NCI-H1092 (cell line): ENCODE data around the gene CAMTA2.
"Not testable (repeated sequence)": the region's sequence is repeated elsewhere in the genome, so short reads cannot be mapped to it uniquely, and the experiment has no call there.

Source experiments
- DNase-seq: peaks from one replicate; lab custom pipeline; 2025; lab: John Stamatoyannopoulos, UW

Gene CAMTA2

DNA sequence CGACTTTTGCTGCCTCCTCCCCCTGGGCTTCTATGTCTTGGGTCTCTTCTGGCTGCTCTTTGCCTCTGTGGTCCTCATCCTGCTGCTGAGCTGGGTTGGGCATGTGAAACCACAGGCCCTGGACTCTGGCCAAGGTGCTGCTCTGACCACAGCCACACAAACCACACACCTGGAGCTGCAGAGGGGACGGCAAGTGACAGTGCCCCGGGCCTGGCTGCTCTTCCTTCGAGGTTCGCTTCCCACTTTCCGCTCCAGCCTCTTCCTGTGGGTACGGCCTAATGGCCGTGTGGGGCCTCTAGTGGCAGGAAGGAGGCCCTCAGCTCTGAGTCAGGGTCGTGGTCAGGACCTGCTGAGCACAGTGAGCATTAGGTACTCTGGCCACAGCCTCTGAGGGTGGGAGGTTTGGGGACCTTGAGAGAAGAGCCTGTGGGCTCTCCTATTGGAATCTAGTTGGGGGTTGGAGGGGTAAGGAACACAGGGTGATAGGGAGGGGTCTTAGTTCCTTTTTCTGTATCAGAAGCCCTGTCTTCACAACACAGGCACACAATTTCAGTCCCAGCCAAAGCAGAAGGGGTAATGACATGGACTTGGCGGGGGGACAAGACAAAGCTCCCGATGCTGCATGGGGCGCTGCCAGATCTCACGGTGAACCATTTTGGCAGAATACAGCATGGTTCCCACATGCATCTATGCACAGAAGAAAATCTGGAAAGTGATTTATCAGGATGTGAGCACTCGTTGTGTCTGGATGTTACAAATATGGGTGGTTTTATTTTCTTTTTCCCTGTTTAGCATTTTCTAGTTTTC lies 53.1 kb downstream of the CAMTA2 start:
- no peak for DNase-seq

DNA sequence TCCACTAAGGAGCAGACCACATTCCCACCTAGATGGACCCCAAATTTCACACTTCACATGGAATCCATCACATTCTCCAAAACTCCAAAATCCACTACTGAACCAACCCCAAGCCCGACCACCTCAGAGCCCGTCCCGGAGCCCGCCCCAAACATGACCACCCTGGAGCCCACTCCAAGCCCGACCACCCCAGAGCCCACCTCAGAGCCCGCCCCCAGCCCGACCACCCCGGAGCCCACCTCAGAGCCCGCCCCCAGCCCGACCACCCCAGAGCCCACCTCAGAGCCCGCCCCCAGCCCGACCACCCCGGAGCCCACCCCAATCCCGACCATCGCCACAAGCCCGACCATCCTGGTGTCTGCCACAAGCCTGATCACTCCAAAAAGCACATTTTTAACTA lies 53.8 kb downstream of the CAMTA2 start:
- no peak for DNase-seq

DNA sequence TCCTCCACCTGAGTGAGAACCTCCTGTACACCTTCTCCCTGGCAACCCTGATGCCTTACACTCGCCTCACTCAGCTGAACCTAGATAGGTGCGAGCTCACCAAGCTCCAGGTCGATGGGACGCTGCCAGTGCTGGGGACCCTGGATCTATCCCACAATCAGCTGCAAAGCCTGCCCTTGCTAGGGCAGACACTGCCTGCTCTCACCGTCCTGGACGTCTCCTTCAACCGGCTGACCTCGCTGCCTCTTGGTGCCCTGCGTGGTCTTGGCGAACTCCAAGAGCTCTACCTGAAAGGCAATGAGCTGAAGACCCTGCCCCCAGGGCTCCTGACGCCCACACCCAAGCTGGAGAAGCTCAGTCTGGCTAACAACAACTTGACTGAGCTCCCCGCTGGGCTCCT lies 54.7 kb downstream of the CAMTA2 start:
- no peak for DNase-seq

DNA sequence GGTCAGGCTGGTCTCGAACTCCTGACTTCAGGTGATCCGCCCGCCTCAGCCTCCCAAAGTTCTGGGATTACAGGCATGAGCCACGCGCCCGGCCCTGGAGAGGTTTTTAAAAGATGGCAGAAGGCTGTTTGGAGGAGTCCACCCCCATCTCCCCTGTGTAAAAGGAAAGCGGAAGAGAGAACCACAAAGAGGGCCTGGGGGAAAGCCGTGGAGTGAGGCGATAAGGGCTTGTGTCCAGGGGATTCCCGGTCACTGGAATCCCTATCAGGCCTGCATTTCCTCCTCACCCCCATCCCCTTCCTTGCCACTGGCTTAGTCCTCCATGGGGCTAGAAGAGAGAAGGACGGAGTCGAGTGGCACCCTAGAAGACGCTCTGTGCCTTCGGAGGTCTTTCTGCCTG lies 55.5 kb downstream of the CAMTA2 start, which contains the start of gene GP1BA:
Gene GP1BA, plus strand, starts transcription at position 315 of the 400 bp plus-strand sequence. CDS start 328 bp downstream, outside the sequence.
- DNase-seq = no peak

DNA sequence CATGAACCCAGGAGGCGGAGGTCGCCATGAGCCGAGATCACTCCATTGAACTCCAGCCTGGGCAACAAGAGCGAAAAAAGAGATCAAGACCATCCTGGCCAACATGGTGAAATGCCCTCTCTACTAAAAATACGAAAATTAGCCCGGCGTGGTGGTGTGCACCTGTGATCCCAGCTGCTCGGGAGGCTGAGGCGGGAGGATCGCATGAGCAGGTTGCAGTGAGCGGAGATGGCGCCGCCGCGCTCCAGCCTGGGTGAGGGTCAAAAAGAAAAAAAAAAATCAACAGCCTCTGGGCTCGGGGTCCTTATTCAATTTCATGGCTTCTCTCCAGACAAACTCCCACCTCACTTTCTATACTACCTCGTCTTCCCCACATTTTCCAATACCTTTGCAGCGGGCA lies 58.6 kb downstream of the CAMTA2 start:
- no peak for DNase-seq

DNA sequence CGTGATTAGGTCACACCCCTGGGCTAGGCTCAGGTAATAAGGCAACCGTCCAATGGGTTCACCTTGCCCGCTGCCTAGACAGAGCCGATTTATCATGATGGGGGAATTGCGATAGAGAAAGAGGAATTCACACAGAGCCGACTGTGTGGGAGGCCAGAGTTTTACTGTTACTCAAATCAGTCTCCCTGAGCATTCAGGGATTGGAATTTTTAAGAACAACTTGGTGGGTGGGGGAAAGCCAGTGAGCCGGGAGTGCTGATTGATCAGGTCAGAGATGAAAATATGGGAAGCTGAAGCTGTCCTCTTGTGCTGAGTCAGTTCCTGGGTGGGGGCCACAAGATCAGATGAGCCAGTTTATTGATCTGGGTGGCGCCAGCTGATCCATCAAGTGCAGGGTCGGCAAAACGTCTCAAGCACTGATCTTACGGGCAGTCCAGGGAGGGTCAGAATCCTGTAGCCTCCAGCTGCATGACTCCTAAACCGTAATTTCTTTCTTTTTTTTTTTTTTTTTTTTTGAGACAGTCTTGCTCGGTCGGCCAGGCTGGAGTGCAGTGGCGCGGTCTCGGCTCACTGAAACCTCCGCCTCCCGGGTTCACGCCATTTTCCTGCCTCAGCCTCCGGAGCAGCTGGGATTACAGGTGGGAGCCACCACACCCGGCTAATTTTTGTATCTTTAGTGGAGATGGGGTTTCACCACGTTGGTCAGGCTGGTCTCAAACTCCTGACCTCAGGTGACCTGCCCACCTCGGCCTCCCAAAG lies 60.7 kb downstream of the CAMTA2 start:
- DNase-seq = not testable (repeated sequence)

DNA sequence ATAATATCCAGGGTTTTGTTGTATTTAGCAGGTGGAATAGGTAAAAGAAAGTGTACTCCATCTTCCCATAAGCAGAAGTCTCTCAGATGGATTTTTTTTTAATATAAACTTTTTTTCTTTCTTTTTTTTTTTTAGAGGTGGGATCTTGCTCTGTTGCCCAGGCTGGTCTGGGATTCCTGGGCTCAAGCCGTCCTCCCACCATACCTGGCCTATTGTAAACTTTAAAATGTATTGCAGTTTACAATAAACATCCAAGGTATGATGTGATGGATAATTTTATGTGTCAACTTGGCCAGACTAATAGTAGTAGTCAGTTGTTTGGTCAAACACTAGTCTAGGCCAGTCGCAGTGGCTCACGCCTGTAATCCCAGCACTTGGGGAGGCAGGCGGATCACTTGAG lies 66.2 kb downstream of the CAMTA2 start:
- DNase-seq = no peak

DNA sequence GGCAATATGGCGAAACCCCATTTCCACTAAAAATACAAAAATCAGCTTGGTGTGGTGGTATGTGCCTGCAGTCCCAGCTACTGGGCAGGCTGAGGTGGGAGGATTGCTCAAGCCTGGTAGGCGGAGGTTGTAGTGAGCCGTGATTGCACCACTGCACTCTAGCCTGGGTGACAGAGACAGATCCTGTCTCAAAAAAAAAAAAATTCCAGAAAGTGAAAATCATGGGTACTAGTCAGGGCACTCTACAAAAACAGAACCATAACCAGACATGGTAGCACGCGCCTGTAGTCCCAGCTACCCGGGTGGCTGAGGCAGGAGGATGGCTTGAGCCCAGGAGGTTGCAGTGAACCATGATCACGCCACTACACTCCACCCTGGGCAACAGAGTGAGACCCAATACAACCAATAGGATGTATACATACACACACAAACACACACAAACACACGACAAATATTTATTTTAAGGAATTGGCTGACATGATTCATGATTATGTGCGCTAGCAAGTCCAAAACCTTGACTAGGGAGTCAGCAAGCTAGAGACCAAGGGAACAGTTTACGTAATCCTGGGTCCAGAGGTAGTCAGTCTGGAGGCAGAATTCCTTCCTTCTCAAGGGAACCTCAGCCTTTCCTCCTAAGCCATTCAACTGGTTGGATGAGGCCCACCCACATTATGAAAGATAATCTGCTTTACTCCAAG lies 67.0 kb downstream of the CAMTA2 start:
- DNase-seq = no peak

DNA sequence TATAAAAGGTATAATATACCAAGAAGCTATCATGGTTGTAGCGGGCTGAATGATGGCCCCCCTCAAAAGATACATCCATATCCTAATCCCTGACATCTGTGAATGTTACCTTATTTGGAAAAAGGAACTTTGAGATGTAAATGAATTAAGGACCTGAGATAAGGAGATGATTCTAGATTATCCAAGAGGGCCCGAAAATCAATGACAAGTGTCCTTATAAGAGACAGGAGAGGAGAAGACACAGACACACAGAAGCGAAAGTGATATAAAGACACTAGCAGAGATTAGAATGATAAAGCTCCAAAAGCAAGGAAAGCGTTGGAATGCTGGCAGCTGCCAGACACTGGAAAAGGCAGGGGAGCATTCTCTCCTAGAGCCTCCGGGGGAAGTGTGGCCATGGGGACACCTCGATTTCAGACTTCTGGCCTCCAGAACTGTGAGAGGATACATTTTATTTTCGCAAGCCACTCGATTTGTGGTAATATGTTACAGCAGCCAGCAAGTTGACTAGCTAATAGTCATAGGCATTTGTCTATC lies 67.9 kb downstream of the CAMTA2 start:
- DNase-seq = no peak
